Right atrium auricular region (tissue), 2 donors: ENCODE measurements around the gene WDHD1. TPM values are rescaled to one million over a fixed set of nuclear protein-coding genes. Genes with fewer than 3 reads are reported as not detected.
A peak's percentile ranks its signal among the peaks of the same experiment; 100 is the strongest.

ENCODE experiments used
- DNase-seq: peaks from one replicate; pipeline ENCODE4 v3.0.0-alpha.2; 2019; ENCODE audit warnings: low spot score
- H3K27ac ChIP-seq, 2 donors: fragments of 200-600 bp; sonication (generic); 1 replicate in 1 of 2; 2 replicates in 1 of 2; pipeline ENCODE4 v1.5.1; 2016 to 2019
- H3K27me3 ChIP-seq, 2 donors: fragments of 200-600 bp; sonication (generic); one replicate each; pipeline versions ENCODE4 v1.5.1 to v1.6.0; 2017 to 2019
- H3K36me3 ChIP-seq: fragments of 200-600 bp; sonication (generic); one replicate; pipeline ENCODE4 v1.5.1; 2016
- H3K4me1 ChIP-seq, 2 donors: fragments of 200-600 bp; sonication (generic); one replicate each; pipeline versions ENCODE4 v1.5.1 to v1.6.0; 2017 to 2019
- H3K4me3 ChIP-seq, 2 donors: fragments of 200-600 bp; sonication (generic); 1 replicate in 1 of 2; 2 replicates in 1 of 2; pipeline ENCODE4 v1.5.1; 2017 to 2019; ENCODE audit warnings: mild to moderate bottlenecking in 1 of 2, moderate library complexity in 1 of 2
- H3K9me3 ChIP-seq, 2 donors: fragments of 200-600 bp; sonication (generic); one replicate each; pipeline ENCODE4 v1.5.1; 2019
- CTCF ChIP-seq, 2 donors: fragments of 200-600 bp; sonication (generic); IDR thresholded peaks; one replicate each; pipeline ENCODE4 v1.5.1; 2019; ENCODE audit warnings: antibody characterized with exemption in 2 of 2
- total RNA-seq, 2 donors: library from RNA; depleted of rRNA; stranded (reverse); fragments of >200 nt; gene quantifications; one replicate each; pipeline ENCODE4 v1.1.0, GENCODE V29; 2016

Gene WDHD1
- total RNA-seq, 2 donors from 2014 or later: 0.59 to 0.94 TPM

- H3K27me3 ChIP-seq: no peaks in the 10 kb centered on the region
- peaks cover 7% of the 10 kb centered on the region for H3K36me3 ChIP-seq
- H3K4me3 ChIP-seq: no peak overlapping the region
- DNase-seq: no peak
- TF ChIP-seq CTCF (IDR thresholded peaks at IDR 0.05): no peak
- peaks cover 0 to 39% of the 10 kb centered on the region in 2 donors for H3K4me1 ChIP-seq
- no peak overlapping the region for H3K27ac ChIP-seq
- no peaks in the 10 kb centered on the region for H3K9me3 ChIP-seq
Measured at GRCh38 chr14:55057919-55058318, 31.0 kb upstream of the WDHD1 start.

- Histone ChIP-seq H3K4me1 (peaks cover 0 to 40% of the 10 kb centered on the region in 2 donors), H3K4me3 (no peak overlapping the region), H3K27ac (no peak overlapping the region), H3K27me3 (no peaks in the 10 kb centered on the region), H3K36me3 (peaks cover 3% of the 10 kb centered on the region), H3K9me3 (no peaks in the 10 kb centered on the region)
- TF ChIP-seq CTCF (IDR thresholded peaks at IDR 0.05): no peak
- DNase-seq: no peak
Measured at GRCh38 chr14:55054098-55054497, 27.2 kb upstream of the WDHD1 start.

- TF ChIP-seq CTCF (IDR thresholded peaks at IDR 0.05): no peak
- Histone ChIP-seq H3K4me3 (no peak overlapping the region), H3K9me3 (no peaks in the 10 kb centered on the region), H3K36me3 (peaks cover 3% of the 10 kb centered on the region), H3K4me1 (peaks cover 0 to 40% of the 10 kb centered on the region in 2 donors), H3K27ac (no peak overlapping the region), H3K27me3 (no peaks in the 10 kb centered on the region)
- no peak for DNase-seq
Measured at GRCh38 chr14:55053500-55053899, 26.6 kb upstream of the WDHD1 start.

- no peaks in the 10 kb centered on the region for H3K9me3 ChIP-seq
- TF ChIP-seq CTCF (IDR thresholded peaks at IDR 0.05): no peak
- peak overlapping the region; percentile 99 to 100 for H3K27ac ChIP-seq
- H3K4me3 ChIP-seq: no peak overlapping the region
- no peak for DNase-seq
- peaks cover 0 to 40% of the 10 kb centered on the region in 2 donors for H3K4me1 ChIP-seq
- H3K27me3 ChIP-seq: no peaks in the 10 kb centered on the region
- no peaks in the 10 kb centered on the region for H3K36me3 ChIP-seq
Measured at GRCh38 chr14:55053018-55053417, 26.1 kb upstream of the WDHD1 start.

- DNase-seq: no peak
- no peaks in the 10 kb centered on the region for H3K9me3 ChIP-seq
- H3K27ac ChIP-seq: peak overlapping the region; percentile 99 to 100
- H3K4me3 ChIP-seq: peak overlapping the region; percentile 97 to 99
- H3K4me1 ChIP-seq: peaks cover 0 to 40% of the 10 kb centered on the region in 2 donors
- no peaks in the 10 kb centered on the region for H3K27me3 ChIP-seq
- H3K36me3 ChIP-seq: no peaks in the 10 kb centered on the region
- TF ChIP-seq CTCF (IDR thresholded peaks at IDR 0.05): no peak
Measured at GRCh38 chr14:55052269-55052930, 25.5 kb upstream of the WDHD1 start.
